SHP77 treated with DMSO at 0.1 percent for 48 hours (cell line): ENCODE results near the gene RGPD8.

Experiments
- DNase-seq: peaks from one replicate; lab custom pipeline; 2025; lab: John Stamatoyannopoulos, UW

Gene RGPD8

DNA sequence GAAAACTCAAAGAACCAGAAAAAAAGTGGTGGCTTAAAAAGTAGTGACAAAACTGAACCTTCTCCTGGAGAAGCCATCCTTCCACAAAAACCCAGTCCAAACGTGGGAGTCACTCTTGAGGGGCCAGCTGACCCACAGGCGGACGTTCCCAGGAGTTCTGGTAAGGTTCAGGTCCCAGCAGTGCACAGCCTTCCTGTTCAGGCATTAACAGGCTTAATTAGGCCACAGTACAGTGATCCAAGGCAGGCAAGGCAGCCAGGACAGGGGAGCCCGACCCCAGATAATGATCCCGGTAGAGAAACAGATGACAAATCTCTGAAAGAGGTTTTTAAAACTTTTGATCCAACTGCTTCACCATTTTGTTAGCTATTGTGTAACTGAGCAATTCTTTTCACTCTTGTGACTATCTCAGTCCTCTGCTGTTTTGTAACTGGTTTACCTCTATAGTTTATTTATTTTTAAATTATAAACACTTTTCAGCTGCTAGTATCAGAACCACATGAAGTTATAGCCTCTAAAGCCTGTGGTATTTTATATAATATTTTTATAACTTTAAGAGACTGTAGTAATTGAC, 101.2 kb downstream of the RGPD8 start:
- DNase-seq = no peak

DNA sequence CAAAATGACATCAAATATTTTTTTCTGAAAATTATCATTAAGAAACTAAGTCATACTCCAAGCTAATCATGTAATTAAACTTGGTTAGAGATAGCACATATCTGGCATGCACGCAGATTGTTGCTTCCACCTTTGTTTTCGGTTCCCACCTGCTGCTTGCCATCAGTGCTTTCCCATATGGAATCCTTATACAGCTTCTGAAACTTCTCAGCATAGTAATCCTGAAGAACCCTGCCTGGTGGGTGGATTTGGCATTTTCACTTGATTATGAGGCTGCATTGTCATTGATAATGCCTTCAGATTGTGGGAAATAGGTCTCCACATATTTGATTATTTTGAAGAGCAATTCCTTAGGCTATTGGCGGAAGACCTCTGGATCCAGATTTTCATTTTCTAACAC, 110.5 kb downstream of the RGPD8 start:
- no peak for DNase-seq

DNA sequence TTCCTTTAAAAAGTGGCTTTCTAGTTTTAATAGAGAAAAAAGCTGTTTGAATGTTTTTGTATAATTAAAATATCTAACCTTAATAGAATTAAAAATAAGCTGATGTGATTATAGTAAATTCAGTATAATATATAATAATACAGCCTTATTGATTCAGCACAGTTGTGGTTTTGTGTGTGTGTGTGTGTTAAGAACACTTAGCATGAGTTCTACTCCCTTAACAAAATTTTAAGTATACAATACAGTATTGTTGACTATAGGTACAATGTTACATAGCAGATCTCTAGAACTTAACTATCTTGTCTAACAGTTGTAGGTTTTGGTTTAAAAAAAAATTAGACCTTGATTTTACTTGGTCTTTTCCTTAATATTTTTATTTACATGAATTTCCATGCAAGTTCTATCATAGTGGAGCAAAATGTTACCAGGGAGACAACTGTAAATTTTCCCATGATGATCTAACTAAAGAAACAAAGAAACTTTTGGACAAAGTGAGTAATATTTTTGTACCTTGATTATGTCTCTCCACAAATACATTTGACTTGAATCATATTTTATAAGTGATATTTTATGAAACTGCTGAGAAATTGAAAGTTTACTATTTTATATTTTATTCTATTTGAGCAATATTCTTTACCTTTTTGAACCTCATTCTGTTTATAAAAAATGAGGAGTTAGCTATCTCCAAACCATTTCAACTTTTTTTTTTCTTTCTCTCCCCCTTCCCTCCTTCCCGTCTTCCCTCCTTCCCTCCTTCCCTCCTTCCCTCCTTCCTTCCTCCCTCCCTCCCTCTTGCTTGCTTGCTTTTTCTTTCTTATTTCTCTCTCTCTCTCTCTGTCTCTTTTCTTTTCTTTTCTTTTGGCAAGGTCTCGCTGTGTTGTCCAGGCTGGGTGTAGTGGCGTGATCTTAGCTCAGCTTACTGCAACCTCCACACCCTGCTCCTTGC, 111.8 kb downstream of the RGPD8 start:
- no peak for DNase-seq
